Panc1 (cell line): ENCODE measurements around the gene TBCK.

Source experiments
- CTCF ChIP-seq: fragments of 450-650 bp; IDR thresholded peaks from 2 replicates; pipeline ENCODE4 v1.5.1; 2017; ENCODE audit warnings: mild to moderate bottlenecking
- REST ChIP-seq, 2 experiments: IDR thresholded peaks; 2 replicates each; pipeline ENCODE4 v1.6.1; 2011 to 2012; ENCODE audit warnings: low read depth in 2 of 2, control low read depth in 1 of 2, low read length in 1 of 2, mild to moderate bottlenecking in 1 of 2, moderate library complexity in 1 of 2; ENCODE audit not compliant: insufficient read depth in 1 of 2
- SIN3A ChIP-seq: IDR thresholded peaks from 2 replicates; pipeline ENCODE4 v1.6.1; 2012; ENCODE audit warnings: low read depth, mild to moderate bottlenecking, low read length, moderate library complexity, borderline replicate concordance; ENCODE audit not compliant: insufficient read depth
- TCF7L2 ChIP-seq: IDR thresholded peaks from 2 replicates; pipeline ENCODE4 v1.6.1; 2011; ENCODE audit warnings: mild to moderate bottlenecking, low read depth, low read length, inconsistent platforms

GRCh38 chr4:105996845-105997244, 319.2 kb downstream of the TBCK start:
- no peak for TF ChIP-seq CTCF
- no peak for TF ChIP-seq REST (IDR thresholded peaks at IDR 0.05; ENCODE audit: insufficient read depth in 1 of 2, low read depth in 2 of 2, low read length in 1 of 2)
- TF ChIP-seq TCF7L2: no peak
- no peak for TF ChIP-seq SIN3A
